Cardiac muscle cell (in vitro differentiated cells and primary cell): ENCODE results near the gene CENPS. TPM values are rescaled to one million over a fixed set of nuclear protein-coding genes. Genes with fewer than 3 reads are reported as not detected.

Source experiments
- DNase-seq, 2 donors: peaks; one replicate each; pipeline versions ENCODE4 v3.0.0 to v3.0.0-alpha.2; 2010 to 2017; ENCODE audit warnings: low read depth in 1 of 2, low spot score in 1 of 2
- H3K27ac ChIP-seq: fragments of 200-600 bp; sonication (generic); 2 replicates; pipeline ENCODE4 v1.5.1; 2016
- H3K27me3 ChIP-seq: fragments of 200-600 bp; sonication (generic); 2 replicates; pipeline ENCODE4 v1.6.0; 2016; ENCODE audit warnings: control low read depth
- H3K36me3 ChIP-seq: fragments of 200-600 bp; sonication (generic); 2 replicates; pipeline ENCODE4 v1.5.1; 2016; ENCODE audit warnings: control low read depth
- H3K4me1 ChIP-seq: fragments of 200-600 bp; sonication (generic); 2 replicates; pipeline ENCODE4 v1.8.1; 2017; ENCODE audit warnings: low read depth, mild to moderate bottlenecking, mixed run types
- H3K4me3 ChIP-seq: fragments of 200-600 bp; sonication (generic); 2 replicates; pipeline ENCODE4 v1.5.1; 2016; ENCODE audit warnings: mild to moderate bottlenecking
- H3K9me3 ChIP-seq: fragments of 200-600 bp; sonication (generic); 2 replicates; pipeline ENCODE4 v1.5.1; 2017; ENCODE audit warnings: low read depth, mild to moderate bottlenecking, control low read depth
- CTCF ChIP-seq: IDR thresholded peaks from 2 replicates; pipeline ENCODE4 v1.5.1; 2012; ENCODE audit warnings: low read depth, mild to moderate bottlenecking, low read length
- polyA plus RNA-seq: library from polyadenylated mRNA; unstranded; fragments of >200 nt; fragmentation: Nextera tagmentation; extraction: Ambion mirVana; gene quantifications from 2 replicates; pipeline ENCODE4 v1.2.1, GENCODE V29; 2016
- total RNA-seq: library from RNA; depleted of rRNA; stranded (reverse); fragments of >200 nt; gene quantifications from 2 replicates; pipeline ENCODE4 v1.2.3, GENCODE V29; 2016

Gene CENPS
- total and polyA plus RNA-seq, 2 experiments from 2014 or later = 13.4 to 46.3 TPM

GRCh38 chr1:10457875-10458274 lies 27.6 kb downstream of the CENPS start:
- H3K27ac ChIP-seq = peak overlapping the region; percentile 34
- TF ChIP-seq CTCF = no peak

GRCh38 chr1:10459184-10459583 lies 29.0 kb downstream of the CENPS start:
- peak in 1 of 2 donors; percentile 86 for DNase-seq
- H3K27me3 ChIP-seq = no peaks in the 10 kb centered on the region
- no peak overlapping the region for H3K4me3 ChIP-seq
- peak overlapping the region; percentile 48 for H3K27ac ChIP-seq
- H3K36me3 ChIP-seq = peaks cover 29% of the 10 kb centered on the region
- TF ChIP-seq CTCF = no peak
- H3K9me3 ChIP-seq = no peaks in the 10 kb centered on the region
- H3K4me1 ChIP-seq = peaks cover 7% of the 10 kb centered on the region

More at GRCh38 chr1:10457875-10458274, 27.6 kb downstream of the CENPS start:
- no peaks in the 10 kb centered on the region for H3K27me3 ChIP-seq
- DNase-seq = no peak
- H3K36me3 ChIP-seq = peaks cover 20% of the 10 kb centered on the region
- no peak overlapping the region for H3K4me3 ChIP-seq
- peaks cover 7% of the 10 kb centered on the region for H3K4me1 ChIP-seq
- no peaks in the 10 kb centered on the region for H3K9me3 ChIP-seq

- Histone ChIP-seq H3K4me1 (no peaks in the 10 kb centered on the region), H3K27me3 (no peaks in the 10 kb centered on the region), H3K4me3 (no peak overlapping the region), H3K27ac (no peak overlapping the region), H3K9me3 (no peaks in the 10 kb centered on the region), H3K36me3 (peaks cover 54% of the 10 kb centered on the region)
- no peak for TF ChIP-seq CTCF
- DNase-seq = no peak
Observed at GRCh38 chr1:10467078-10467477, 36.8 kb downstream of the CENPS start.

GRCh38 chr1:10470043-10470442 lies 39.8 kb downstream of the CENPS start:
- no peak for TF ChIP-seq CTCF
- no peak overlapping the region for H3K4me3 ChIP-seq
- no peaks in the 10 kb centered on the region for H3K4me1 ChIP-seq
- H3K36me3 ChIP-seq = peaks cover 29% of the 10 kb centered on the region
- no peaks in the 10 kb centered on the region for H3K9me3 ChIP-seq
- H3K27me3 ChIP-seq = no peaks in the 10 kb centered on the region
- no peak for DNase-seq
- no peak overlapping the region for H3K27ac ChIP-seq

- H3K27ac ChIP-seq = peak overlapping the region; percentile 52
- H3K36me3 ChIP-seq = peaks cover 13% of the 10 kb centered on the region
- H3K4me1 ChIP-seq = peaks cover 7% of the 10 kb centered on the region
- TF ChIP-seq CTCF = no peak
- H3K27me3 ChIP-seq = no peaks in the 10 kb centered on the region
- peak overlapping the region; percentile 62 for H3K4me3 ChIP-seq
- DNase-seq = peak in 1 of 2 donors; percentile 52
- H3K9me3 ChIP-seq = no peaks in the 10 kb centered on the region
Observed at GRCh38 chr1:10471411-10472219, 41.4 kb downstream of the CENPS start.
